SK-MEL-5 (cell line): ENCODE measurements around the gene EIF2AK3. TPM values are rescaled to one million over a fixed set of nuclear protein-coding genes. Genes with fewer than 3 reads are reported as not detected.

ENCODE experiments used
- DNase-seq: peaks from one replicate; pipeline ENCODE4 v3.0.0-alpha.2; 2016; ENCODE audit warnings: low read depth, low spot score
- in situ Hi-C: cut with HindIII; loops from 2 replicates; pipeline ENCODE4 v1.10.0; 2016; ENCODE audit warnings: low sequenced_read_pairs, high pct_unique_total_duplicates, low pct_unique_long_range_greater_than_20kb
- total RNA-seq: library from RNA; depleted of rRNA; stranded (reverse); fragments of >200 nt; shearing (Covaris generic); gene quantifications from 2 replicates; pipeline ENCODE4 v1.2.3, GENCODE V29; 2014

Gene EIF2AK3
- total RNA-seq, 1 experiment from 2014 or later: 27.3 TPM

DNA sequence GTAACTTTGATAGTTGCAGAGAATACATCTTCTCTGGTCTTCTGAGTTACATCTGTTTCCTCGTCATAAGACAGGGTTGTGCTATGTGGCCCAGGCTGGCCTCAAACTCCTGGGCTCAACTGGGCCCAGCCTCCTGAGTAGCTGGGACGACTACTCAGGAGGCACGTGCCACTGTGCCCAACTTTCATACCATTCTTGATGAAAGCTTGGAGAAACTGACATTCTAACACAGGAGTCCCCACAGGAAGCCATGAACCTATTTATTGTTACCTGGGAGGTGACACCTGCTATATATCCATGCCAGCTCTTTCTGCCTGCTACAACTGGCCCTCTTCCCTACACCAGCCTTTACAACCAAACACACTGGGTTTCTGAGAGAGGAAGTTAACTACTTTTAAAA lies 19.1 kb downstream of the EIF2AK3 start:
- in situ Hi-C loops: no loop called here
- no peak for DNase-seq

DNA sequence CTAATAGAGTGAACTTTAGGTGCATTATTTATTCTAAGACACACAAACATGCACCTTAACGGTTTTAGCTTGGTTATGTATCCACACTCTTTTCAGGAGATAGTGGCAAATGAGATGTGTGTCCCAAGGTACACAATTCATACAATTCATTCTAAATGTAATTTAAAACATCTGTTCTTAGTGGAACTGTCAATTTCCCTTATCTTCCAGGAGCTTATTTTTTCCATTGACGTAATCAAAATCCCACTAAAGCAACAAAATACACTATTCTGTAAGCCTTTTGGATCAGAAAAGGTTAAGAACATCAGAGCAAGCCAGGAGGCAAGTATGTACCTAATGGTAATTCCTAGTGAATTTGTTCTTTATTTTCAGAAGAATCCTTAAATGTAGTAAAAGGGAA lies 19.8 kb downstream of the EIF2AK3 start:
- DNase-seq: no peak

DNA sequence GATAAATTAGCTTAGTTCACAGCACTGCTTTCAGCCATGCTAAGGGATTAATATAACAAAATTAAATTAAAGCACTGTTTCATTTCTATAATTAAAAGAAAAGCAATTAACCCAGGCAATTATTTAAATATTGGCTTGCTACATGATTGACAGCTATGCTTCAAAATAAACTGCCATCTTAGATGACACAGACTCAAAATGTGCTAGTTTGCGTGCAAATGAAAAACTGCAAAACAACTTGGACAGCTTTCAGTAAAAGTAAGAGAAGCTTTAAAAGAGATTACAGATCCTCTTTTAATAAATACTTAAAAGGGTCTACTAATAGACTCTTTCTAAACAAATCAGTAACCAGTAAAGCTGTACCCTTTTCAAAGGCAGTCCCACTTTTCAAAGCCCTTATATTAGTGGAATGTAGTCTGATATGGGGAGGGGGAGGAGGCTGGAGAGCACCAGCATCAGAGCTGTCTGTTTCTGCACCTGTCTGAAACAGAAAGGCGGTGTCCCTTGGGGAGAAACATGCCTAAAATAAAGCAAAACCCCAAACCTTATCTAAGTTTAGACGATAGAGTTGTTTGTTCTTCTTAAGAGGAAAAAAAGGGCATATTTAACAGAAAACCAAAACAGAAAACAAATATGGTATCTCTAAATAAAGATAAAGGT lies 20.8 kb downstream of the EIF2AK3 start:
- DNase-seq: no peak
- in situ Hi-C loops: no loop called here

More for the DNA sequence above, 19.8 kb downstream of the EIF2AK3 start:
- in situ Hi-C loops: no loop called here

- in situ Hi-C loops: no loop called here
- DNase-seq: no peak
Measured at GRCh38 chr2:88603146-88603545, 24.1 kb downstream of the EIF2AK3 start.

GRCh38 chr2:88602022-88602421 lies 25.2 kb downstream of the EIF2AK3 start:
- in situ Hi-C loops: no loop called here
- no peak for DNase-seq

DNA sequence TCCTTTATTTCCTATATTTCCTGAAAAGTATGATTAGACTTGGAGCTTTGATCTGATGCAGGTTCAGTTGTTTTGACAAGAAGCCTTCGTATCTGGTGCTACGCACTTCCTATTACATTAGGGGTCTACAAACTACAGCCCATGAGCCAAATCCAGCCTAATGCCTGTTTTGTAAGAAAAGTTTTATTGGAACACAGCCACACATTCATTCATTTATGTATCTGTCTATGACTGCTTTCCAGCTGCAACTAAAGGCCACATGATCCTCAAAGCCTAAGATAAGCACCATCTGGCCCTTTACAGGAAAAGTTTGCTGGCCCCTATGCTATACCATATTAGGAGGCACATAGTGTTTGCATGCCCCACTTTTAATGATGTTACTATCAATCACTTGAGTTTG lies 26.0 kb downstream of the EIF2AK3 start:
- peak; percentile 69 for DNase-seq
- in situ Hi-C loops: no loop called here

DNA sequence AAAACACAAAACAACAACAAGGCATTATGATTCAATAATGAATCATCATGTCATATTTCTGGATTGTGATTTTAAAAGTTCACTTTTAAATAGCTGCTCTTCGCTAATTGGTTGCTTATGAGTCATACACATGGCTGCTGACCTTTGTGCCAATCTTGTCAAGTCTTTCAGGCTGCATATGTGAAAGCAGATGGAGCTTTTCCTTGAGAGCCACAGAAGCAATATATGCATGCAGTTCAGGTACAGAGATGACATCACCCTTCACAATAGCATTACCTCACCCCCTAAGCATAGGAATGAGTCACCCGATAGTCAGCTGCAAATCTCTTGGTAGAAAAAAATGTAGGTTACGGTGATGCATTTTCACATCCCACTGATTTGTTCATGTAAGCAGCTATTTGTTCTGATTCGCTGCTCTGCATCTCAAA lies 27.2 kb downstream of the EIF2AK3 start:
- DNase-seq: peak; percentile 91
- in situ Hi-C loops: no loop called here

DNA sequence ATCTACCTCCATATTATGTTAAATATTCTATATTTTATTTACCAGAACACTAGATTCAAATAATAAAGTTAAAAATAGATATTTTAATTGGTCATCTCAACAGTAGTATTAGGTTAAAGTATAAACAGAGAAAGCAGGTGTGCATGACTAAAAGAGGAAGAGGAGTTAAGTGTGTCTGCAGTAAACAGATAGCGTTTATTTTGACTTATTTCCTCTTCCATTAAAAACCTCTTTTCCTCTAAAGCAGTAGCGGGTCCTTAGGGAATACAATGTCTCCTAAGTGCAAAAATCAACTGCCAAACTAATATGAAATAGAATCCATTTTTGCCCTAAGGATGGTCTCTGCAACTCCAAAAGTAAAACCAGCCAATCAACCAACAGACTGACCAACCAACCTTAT lies 27.7 kb downstream of the EIF2AK3 start:
- no peak for DNase-seq
- in situ Hi-C loops: loop anchor here (10.0 kb wide), 1 partner anchor 65 kb away; no protein-coding TSS in a partner anchor

- in situ Hi-C loops: loop anchor here (10.0 kb wide), 1 partner anchor 68 kb away; no protein-coding TSS in a partner anchor
- DNase-seq: no peak
Measured at GRCh38 chr2:88597168-88597567, 30.1 kb downstream of the EIF2AK3 start.

- in situ Hi-C loops: loop anchor here (10.0 kb wide), 1 partner anchor 69 kb away; no protein-coding TSS in a partner anchor
- no peak for DNase-seq
Measured at GRCh38 chr2:88596141-88596830, 31.0 kb downstream of the EIF2AK3 start.

DNA sequence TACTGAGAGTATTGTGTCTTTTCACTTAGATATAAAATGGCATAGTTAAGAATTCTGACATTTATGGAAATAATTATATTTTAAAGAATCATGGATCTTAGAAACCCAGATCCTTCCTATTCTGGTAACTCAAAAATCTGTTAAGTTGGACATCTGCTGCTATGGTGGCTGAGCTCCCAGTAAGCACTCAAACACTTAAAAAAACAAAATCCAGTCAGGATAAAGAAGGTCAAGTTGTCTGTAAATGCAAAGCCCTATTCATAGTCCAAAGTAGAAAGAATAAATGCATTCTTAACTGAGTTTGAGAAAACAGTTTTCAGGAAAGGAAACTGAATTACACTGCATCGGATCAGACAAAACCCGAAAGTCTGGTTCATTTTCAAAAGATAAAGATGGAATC lies 35.6 kb downstream of the EIF2AK3 start:
- no peak for DNase-seq
- in situ Hi-C loops: loop anchor here (10.0 kb wide), 1 partner anchor 73 kb away; no protein-coding TSS in a partner anchor

DNA sequence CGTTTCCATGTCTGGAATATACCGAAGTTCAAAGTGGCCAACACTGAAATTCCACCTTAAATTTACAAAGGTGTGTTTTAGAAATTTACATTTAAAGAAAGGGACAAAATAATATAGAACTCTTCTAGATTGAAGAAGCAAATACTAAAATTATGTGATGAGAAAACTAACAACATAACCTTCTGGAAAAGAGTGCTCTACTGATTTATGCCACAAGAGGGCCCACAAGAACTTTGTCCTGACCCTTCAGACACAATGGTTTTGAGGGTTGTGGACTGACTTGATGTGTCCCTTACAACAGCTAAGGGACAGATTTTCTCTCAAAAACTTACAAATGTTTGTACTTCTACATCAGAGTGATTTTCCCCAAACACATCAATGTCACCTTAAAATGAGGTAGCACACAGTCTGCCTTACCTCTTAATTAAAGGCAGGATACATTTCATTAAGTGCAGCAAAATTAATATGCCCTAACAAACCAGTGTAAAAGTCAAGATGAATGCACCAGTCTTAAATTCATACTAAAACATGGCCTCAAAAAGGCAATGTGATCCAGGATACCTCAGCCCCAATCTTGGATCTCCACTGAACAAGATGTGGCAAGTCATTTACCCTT lies 36.2 kb downstream of the EIF2AK3 start:
- in situ Hi-C loops: loop anchor here (10.0 kb wide), 1 partner anchor 74 kb away; no protein-coding TSS in a partner anchor

DNA sequence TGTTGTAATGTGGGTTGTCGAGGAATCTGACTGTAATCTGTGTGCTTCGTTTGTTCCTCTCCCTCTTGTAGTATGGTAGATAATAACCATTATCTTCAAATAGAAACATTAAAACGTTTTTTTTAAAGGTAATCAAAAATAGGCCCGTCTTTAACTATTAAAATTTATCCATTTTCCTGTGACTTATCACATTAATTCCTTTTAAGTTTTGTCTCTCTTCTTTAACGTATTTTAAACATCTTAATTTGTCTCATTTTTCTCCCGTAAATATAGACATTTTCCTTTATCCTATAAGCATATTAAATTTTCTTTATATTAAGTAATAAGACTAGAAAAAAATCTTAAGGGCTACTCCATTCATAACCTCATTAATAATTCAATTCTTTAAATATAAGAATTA lies 41.3 kb downstream of the EIF2AK3 start:
- no peak for DNase-seq
- in situ Hi-C loops: no loop called here

More for the DNA sequence above, 36.2 kb downstream of the EIF2AK3 start:
- peak; percentile 83 for DNase-seq

DNA sequence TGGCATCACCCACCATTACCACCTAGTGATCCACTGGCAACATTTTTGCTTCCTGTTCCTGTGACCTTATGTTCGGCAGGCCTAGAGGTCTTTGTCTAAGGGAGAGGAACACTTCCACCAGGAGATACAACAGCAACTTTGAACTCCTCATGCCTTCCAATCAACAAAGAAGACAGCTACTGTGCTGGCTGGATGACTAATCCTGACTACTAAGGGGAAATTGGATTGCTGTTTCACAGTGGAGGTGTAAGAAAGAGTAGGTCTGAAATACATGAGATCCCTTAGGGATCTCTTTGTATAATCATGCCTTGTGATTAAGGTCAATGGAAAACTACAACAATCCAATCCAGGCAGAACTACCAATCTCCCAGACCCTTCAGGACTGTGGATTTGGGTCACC lies 45.2 kb downstream of the EIF2AK3 start:
- in situ Hi-C loops: no loop called here
- DNase-seq: no peak

- in situ Hi-C loops: no loop called here
- DNase-seq: no peak
Measured at GRCh38 chr2:88580088-88580487, 47.2 kb downstream of the EIF2AK3 start.

DNA sequence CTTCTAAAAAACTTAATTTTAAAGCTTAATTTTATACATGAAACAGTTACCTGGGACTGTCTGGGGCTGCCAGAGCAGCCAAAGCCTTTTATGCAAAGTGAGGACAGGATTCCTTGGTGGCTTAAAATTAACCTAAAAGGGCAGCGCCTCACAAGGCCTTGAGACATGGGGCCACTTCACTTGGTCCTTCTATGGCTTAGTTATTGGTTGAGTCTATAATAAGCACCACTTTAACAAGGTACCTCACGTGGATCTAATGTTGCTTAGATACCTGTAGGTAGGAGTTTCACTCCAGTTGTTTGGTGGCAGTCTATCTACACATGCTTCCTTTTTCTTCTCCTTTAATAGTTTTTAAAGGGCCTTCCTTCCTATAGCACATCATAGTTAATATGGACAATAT lies 51.6 kb downstream of the EIF2AK3 start:
- in situ Hi-C loops: no loop called here
- no peak for DNase-seq

DNA sequence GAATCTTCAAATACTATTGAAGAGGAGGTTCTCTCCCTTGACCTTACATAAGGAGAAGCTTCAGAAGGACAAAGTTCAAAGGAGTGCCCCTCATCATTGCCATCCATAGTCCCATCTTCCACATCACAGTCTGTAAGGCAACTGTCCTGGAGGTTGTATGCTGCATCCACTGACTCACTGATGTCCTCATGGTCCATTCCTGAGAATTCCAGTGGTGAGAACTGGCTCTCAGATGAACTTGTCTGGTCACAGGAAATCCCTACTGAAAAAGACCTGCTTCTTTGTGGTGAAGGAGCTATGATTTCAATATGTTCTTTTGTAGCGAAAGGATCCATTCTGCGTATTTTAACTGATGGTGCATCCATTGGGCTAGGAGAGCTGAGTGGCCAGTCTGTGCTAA lies 52.2 kb downstream of the EIF2AK3 start:
- in situ Hi-C loops: no loop called here
- DNase-seq: no peak

GRCh38 chr2:88574445-88574844 lies 52.8 kb downstream of the EIF2AK3 start:
- in situ Hi-C loops: no loop called here
- no peak for DNase-seq
